Right ventricle myocardium inferior (tissue), 1 donor: ENCODE data around the gene CDAN1. TPM values are rescaled to one million over a fixed set of nuclear protein-coding genes. Genes with fewer than 3 reads are reported as not detected.

ENCODE experiments used
- ATAC-seq: fragments of 200-7000 bp; cut with Tn5 transposase; one replicate; pipeline ENCODE4 v1.9.1; 2020; ENCODE audit warnings: mild to moderate bottlenecking, moderate library complexity
- DNase-seq: peaks from one replicate; pipeline ENCODE4 v3.0.0; 2021; ENCODE audit errors: missing footprints
- intact Hi-C: fragments of 100-400 bp; cut with DNase I; formaldehyde crosslinking; loops from one replicate; pipeline ENCODE4 v1.11.0; 2022
- total RNA-seq: library from RNA; stranded (reverse); fragmentation: NEBNext Ultra II Directional; extraction: Animal tissue kit (Norgen Biotek cat#: 25700); gene quantifications from one replicate; pipeline ENCODE4 v1.2.1, GENCODE V29; 2021
- donor health status: DM: no; HTN: yes; CAD: no; lungs with severe emphysema.

The CDAN1 gene
- total RNA-seq, 1 donor from 2014 or later: 6.2 TPM

DNA sequence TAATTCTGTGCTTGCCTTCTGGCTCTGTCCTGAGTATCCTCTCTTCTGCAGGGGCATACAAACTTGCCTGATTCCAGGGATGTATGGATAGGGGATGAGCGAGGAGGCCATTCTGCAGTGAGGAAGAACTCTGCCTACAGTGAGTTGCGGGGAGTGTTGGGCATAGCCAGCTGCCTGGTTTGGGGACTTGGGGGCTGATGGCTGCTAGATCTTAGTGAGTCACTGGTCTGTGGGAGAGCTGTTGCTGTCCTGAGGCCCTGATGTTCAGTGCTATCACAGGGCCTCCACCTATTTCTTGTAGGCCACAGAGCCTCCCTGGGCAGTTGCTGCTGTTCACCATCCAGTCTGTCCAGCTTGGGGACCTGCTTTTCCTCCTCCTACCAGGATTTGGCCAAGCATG is 20.3 kb downstream of the CDAN1 start:
- DNase-seq (no peak), ATAC-seq (no peak)
- intact Hi-C loops: no loop called here

GRCh38 chr15:42716125-42716524 is 20.8 kb downstream of the CDAN1 start:
- no peak for ATAC-seq

GRCh38 chr15:42712584-42712983 is 24.3 kb downstream of the CDAN1 start:
- DNase-seq: no peak
- no peak for ATAC-seq
- intact Hi-C loops: no loop called here

More at GRCh38 chr15:42716125-42716524, 20.8 kb downstream of the CDAN1 start:
- no peak for DNase-seq
- intact Hi-C loops: no loop called here

GRCh38 chr15:42711746-42712145 is 25.2 kb downstream of the CDAN1 start:
- no peak for ATAC-seq
- intact Hi-C loops: no loop called here
- DNase-seq: no peak

DNA sequence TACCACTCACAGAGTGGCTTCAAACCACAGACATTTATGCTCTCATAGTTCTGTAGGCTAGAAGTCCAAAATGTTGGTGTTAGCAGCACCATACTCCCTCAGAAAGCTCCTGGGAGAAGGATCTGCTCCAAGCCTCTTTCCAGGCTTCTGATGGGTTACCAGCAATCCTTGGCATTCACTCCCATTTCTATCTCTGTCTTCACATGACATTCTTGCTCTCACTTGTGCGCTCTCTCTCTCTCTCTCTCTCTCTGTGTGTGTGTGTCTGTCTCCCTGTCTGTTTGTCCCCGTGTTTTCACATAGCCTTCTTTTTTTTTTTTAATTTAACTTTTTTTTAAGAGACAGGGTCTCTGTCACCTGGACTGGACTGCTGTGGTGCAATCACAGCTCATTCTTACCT is 26.3 kb downstream of the CDAN1 start:
- peak; percentile 46 for ATAC-seq
- DNase-seq: no peak
- intact Hi-C loops: no loop called here

GRCh38 chr15:42707873-42708544 is 28.9 kb downstream of the CDAN1 start:
- DNase-seq: no peak
- no peak for ATAC-seq
- intact Hi-C loops: no loop called here

- ATAC-seq: no peak
- intact Hi-C loops: no loop called here
- no peak for DNase-seq
Observed at GRCh38 chr15:42707068-42707467, 29.9 kb downstream of the CDAN1 start.

GRCh38 chr15:42705336-42705735 is 31.6 kb downstream of the CDAN1 start:
- intact Hi-C loops: loop anchor here (2.0 kb wide), 1 partner anchor 221 kb away; no protein-coding TSS in a partner anchor
- DNase-seq (no peak), ATAC-seq (no peak)

DNA sequence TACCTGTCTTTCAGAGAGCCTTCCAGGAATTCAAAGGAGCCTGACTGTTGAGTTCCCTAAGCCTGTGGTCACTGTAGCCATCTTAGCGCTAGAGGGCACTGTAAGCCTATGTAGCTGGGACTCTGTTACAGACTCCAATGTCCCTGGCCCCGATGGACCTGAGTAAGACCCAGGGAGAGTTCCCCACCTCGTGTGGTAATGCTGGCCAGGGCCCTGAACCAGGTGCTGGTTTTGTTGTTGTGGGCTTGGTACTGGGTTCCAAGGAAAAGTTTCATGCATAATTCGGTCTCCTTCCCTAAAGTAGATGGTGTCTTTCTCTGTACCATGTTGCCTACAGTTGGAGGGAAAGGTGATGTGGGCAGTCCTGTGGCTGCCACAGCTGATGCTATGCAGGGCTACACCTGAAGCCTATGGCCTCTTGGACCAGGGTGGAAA is 32.4 kb downstream of the CDAN1 start:
- intact Hi-C loops: loop anchor here (2.0 kb wide), 1 partner anchor 222 kb away; no protein-coding TSS in a partner anchor
- ATAC-seq: peak; percentile 84

DNA sequence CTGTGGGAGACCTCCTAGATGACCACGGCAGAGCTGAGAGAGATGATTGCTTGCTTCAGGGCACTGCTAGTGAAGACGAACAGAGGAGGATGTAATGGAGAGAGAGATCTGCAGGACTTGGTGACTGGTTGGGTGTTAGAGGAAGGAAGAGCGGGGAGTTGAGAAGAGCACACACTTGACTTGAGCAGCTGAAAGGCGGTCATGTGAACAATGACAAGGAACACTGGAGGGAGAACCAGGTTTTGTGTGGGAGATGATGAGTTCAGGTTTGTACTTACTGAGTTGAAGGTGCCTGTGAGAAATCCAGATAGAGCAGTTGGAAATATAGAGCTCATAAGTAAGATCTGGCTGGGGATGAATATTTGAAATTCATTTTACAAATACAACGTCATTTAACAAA is 40.3 kb downstream of the CDAN1 start:
- intact Hi-C loops: no loop called here
- ATAC-seq: no peak

More for the DNA sequence above, 32.4 kb downstream of the CDAN1 start:
- no peak for DNase-seq

DNA sequence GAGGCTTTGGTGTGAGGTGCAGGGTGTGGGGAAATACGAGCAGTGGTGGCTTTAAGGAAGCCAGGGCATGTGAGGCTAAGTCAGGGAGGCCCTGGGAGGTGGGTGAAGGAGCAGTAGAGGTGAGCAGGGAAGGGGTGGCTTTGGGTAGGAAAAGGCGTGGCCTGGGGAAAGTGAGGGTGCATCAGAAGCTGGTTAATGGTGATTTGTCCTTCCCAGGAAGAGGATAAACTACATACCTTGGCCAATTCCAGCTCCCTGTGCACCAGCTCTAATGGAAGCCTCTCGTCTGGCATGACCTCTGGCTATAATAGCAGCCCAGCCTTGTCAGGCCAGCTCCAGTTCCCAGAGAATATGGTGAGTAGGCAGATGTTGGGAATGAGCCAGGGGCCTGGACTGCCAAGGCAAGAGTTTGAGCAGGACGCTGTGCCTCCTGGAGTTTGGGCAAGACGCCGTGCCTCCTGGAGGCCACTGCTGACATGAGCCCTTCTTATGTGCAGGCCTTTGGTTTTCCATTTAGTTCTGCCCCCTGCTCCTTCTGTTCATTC is 41.3 kb downstream of the CDAN1 start:
- DNase-seq (no peak), ATAC-seq (no peak)
- intact Hi-C loops: no loop called here

More for the DNA sequence above, 40.3 kb downstream of the CDAN1 start:
- DNase-seq: no peak

DNA sequence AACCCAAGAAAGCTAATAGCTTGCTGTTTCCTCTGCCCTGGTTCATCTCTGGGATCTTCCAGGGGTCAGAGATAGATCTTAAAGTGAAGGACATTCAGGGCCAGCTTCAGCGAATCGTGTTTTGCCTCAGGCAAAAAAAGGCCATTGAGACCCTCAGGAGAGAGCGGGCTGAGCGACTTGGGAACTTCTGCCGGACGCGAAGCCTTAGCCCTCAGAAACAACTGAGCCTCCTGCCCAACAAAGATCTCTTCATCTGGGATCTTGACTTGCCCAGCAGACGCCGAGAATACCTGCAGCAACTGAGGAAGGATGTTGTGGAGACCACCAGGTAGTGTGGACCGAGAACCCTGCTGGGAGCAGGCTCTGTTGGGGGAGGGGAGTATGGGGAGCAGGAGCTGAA is 42.5 kb downstream of the CDAN1 start:
- intact Hi-C loops: no loop called here
- DNase-seq: no peak
- no peak for ATAC-seq

GRCh38 chr15:42693942-42694341 is 43.0 kb downstream of the CDAN1 start:
- intact Hi-C loops: no loop called here
- ATAC-seq (no peak), DNase-seq (no peak)

DNA sequence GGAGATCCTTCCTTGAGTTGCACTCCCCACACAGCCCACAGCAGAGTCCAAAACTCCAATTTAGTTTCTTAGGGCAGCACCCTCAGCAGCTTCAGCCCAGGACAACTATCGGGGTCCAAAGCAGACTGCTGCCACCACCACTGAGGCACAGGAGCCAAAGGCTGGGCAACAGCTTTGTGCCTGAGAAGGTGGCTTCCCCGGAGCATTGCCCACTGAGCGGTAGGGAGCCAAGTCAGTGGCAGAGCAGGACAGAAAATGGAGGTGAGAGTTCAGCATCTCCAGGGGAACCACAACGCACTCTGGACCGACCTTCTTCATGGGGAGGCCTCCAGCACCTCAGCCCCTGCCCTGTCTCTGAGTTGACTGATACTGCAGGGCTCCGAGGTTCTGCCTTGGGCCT is 43.4 kb downstream of the CDAN1 start:
- ATAC-seq (no peak), DNase-seq (no peak)
- intact Hi-C loops: no loop called here

DNA sequence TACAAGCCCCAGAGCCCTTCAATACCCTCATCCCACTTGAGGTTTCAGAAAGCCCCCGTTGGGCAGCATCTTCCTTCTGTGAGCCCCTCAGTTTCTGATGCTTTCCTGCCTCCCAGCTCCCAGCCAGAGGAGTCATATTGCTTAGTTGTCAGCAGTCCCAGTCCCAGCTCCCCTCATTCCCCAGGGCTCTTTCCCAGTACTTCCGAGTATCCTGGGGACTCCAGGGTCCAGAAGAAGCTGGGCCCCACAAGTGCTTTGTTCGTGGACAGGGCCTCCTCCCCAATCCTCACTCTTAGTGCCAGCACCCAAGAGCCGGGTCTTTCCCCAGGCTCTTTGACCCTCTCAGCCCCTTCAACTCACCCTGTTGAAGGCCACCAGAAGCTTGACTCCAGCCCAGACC is 43.9 kb downstream of the CDAN1 start:
- intact Hi-C loops: no loop called here
- no peak for DNase-seq
- no peak for ATAC-seq

GRCh38 chr15:42692536-42692935 is 44.4 kb downstream of the CDAN1 start:
- intact Hi-C loops: no loop called here
- DNase-seq: no peak
- ATAC-seq: no peak

GRCh38 chr15:42691770-42692169 is 45.2 kb downstream of the CDAN1 start:
- intact Hi-C loops: no loop called here
- ATAC-seq: no peak
- no peak for DNase-seq

- intact Hi-C loops: no loop called here
- no peak for ATAC-seq
- DNase-seq: no peak
Observed at GRCh38 chr15:42691308-42691707, 45.6 kb downstream of the CDAN1 start.

DNA sequence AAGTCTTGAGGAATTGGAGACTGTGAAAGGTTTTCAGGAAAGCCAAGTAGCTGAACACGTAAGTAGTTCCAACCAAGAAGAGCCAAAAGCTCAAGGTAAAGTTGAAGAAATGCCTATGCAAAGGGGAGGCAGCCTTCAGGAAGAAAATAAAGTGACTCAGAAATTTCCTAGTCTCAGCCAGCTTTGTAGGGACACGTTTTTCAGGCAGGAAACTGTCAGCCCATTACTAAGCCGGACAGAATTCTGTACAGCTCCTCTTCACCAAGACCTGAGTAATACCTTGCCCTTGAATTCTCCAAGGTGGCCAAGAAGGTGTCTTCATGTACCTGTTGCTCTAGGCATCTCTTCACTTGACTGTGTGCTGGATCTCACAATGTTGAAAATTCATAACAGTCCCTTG is 48.6 kb downstream of the CDAN1 start:
- intact Hi-C loops: no loop called here
- DNase-seq (no peak), ATAC-seq (no peak)

- intact Hi-C loops: no loop called here
- no peak for ATAC-seq
- DNase-seq: no peak
Observed at GRCh38 chr15:42687740-42688139, 49.2 kb downstream of the CDAN1 start.

DNA sequence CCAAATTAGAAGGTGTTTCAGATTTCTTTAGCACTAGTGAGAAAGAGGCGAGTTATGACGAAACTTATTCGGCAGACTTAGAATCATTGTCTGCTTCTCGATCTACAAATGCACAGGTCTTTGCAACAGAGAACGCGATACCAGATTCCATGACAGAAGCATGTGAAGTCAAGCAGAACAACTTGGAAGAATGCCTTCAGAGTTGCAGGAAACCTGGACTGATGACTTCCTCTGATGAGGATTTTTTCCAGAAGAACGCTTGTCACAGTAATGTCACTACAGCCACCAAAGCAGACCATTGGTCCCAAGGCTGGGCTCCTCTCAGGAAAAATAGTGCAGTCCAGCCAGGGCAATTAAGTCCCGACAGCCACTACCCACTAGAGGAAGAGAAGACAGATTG is 50.6 kb downstream of the CDAN1 start:
- intact Hi-C loops: no loop called here
- no peak for ATAC-seq
- DNase-seq: no peak
